CD14-positive monocyte (primary cell): Measurements from ENCODE around the gene CLEC3A. TPM values are rescaled to one million over a fixed set of nuclear protein-coding genes. Genes with fewer than 3 reads are reported as not detected.

Experiments used
- DNase-seq, 3 donors: peaks; one replicate each; pipeline ENCODE4 v3.0.0-alpha.2; 2011 to 2022
- H2AFZ ChIP-seq: 2 replicates; pipeline ENCODE4 v1.6.0; 2012; ENCODE audit warnings: mild to moderate bottlenecking, low read depth, low read length, inconsistent platforms; ENCODE audit not compliant: insufficient read depth, poor library complexity, severe bottlenecking
- H3K27ac ChIP-seq, 2 donors: 1 replicate in 1 of 2; 2 replicates in 1 of 2; pipeline ENCODE4 v1.5.1; 2012 to 2013; ENCODE audit warnings: low read length in 2 of 2, control low read depth in 1 of 2, inconsistent platforms in 1 of 2, low read depth in 1 of 2, mild to moderate bottlenecking in 1 of 2
- H3K27me3 ChIP-seq, 2 donors: one replicate each; pipeline versions ENCODE4 v1.6.0 to v1.6.1; 2011 to 2013; ENCODE audit warnings: low read length in 2 of 2; ENCODE audit not compliant: control insufficient read depth in 2 of 2, insufficient read depth in 2 of 2
- H3K36me3 ChIP-seq, 2 donors: replicated peaks in 1 of 2; 1 replicate in 1 of 2; 2 replicates in 1 of 2; pipeline versions ENCODE4 v1.5.1 to v1.6.1; 2012 to 2013; ENCODE audit warnings: low read length in 2 of 2, control low read depth in 1 of 2, inconsistent platforms in 1 of 2, mild to moderate bottlenecking in 1 of 2; ENCODE audit not compliant: insufficient read depth in 2 of 2, control insufficient read depth in 1 of 2
- H3K4me1 ChIP-seq, 2 donors: 1 replicate in 1 of 2; 2 replicates in 1 of 2; pipeline versions ENCODE4 v1.5.1 to v1.6.1; 2012 to 2013; ENCODE audit warnings: low read length in 2 of 2, control low read depth in 1 of 2, inconsistent platforms in 1 of 2, mild to moderate bottlenecking in 1 of 2, moderate library complexity in 1 of 2; ENCODE audit not compliant: insufficient read depth in 2 of 2, control insufficient read depth in 1 of 2
- H3K4me2 ChIP-seq: replicated peaks from 2 replicates; pipeline ENCODE3; 2012; ENCODE audit warnings: low read length, moderate library complexity, mild to moderate bottlenecking; ENCODE audit not compliant: poor library complexity, severe bottlenecking; ENCODE audit errors: extremely low read depth
- H3K4me3 ChIP-seq, 3 experiments: fragments of 200-600 bp in 1 of 3; sonication (generic) in 1 of 3; replicated peaks in 1 of 3; 1 replicate in 2 of 3; 2 replicates in 1 of 3; pipeline ENCODE4 v1.5.1; 2011 to 2013; ENCODE audit warnings: low read length in 3 of 3, mild to moderate bottlenecking in 3 of 3, control low read depth in 2 of 3, low read depth in 2 of 3, inconsistent platforms in 1 of 3, moderate library complexity in 1 of 3
- H3K79me2 ChIP-seq: 2 replicates; pipeline ENCODE4 v1.6.0; 2012; ENCODE audit warnings: mild to moderate bottlenecking, control low read depth, inconsistent platforms, low read length, moderate library complexity; ENCODE audit not compliant: insufficient read depth
- H3K9ac ChIP-seq: 2 replicates; pipeline ENCODE4 v1.6.0; 2017; ENCODE audit warnings: low read length, mild to moderate bottlenecking; ENCODE audit not compliant: insufficient read depth, poor library complexity, severe bottlenecking
- H3K9me3 ChIP-seq, 2 donors: replicated peaks in 1 of 2; 1 replicate in 1 of 2; 2 replicates in 1 of 2; pipeline versions ENCODE4 v1.5.1 to v1.6.1; 2012 to 2013; ENCODE audit warnings: low read length in 2 of 2, control low read depth in 1 of 2; ENCODE audit not compliant: control insufficient read depth in 1 of 2, insufficient read depth in 1 of 2
- H4K20me1 ChIP-seq: 2 replicates; pipeline ENCODE4 v1.6.0; 2012; ENCODE audit warnings: mild to moderate bottlenecking, low read length, control low read depth, moderate library complexity; ENCODE audit not compliant: insufficient read depth
- H3K27ac Mint-ChIP-seq, 7 donors: one replicate each; pipeline ENCODE4 v1.8.0; 2020; ENCODE audit warnings: mild to moderate bottlenecking in 7 of 7, mixed read lengths in 7 of 7, moderate library complexity in 6 of 7, inconsistent platforms in 2 of 7
- H3K27me3 Mint-ChIP-seq, 3 donors: one replicate each; pipeline ENCODE4 v1.8.0; 2021 to 2022; ENCODE audit warnings: low read depth in 3 of 3, mild to moderate bottlenecking in 3 of 3, mixed read lengths in 3 of 3, moderate library complexity in 3 of 3, inconsistent platforms in 1 of 3
- H3K36me3 Mint-ChIP-seq, 2 donors: one replicate each; pipeline ENCODE4 v1.8.0; 2020; ENCODE audit warnings: mixed read lengths in 2 of 2, inconsistent platforms in 1 of 2, mild to moderate bottlenecking in 1 of 2
- H3K4me1 Mint-ChIP-seq: one replicate; pipeline ENCODE4 v1.8.0; 2020; ENCODE audit warnings: mild to moderate bottlenecking, mixed read lengths
- H3K4me3 Mint-ChIP-seq, 2 donors: one replicate each; pipeline ENCODE4 v1.8.0; 2020; ENCODE audit warnings: mild to moderate bottlenecking in 2 of 2, mixed read lengths in 2 of 2, moderate library complexity in 1 of 2
- H3K9me3 Mint-ChIP-seq, 7 donors: one replicate each; pipeline ENCODE4 v1.8.0; 2020 to 2022; ENCODE audit warnings: mixed read lengths in 7 of 7, mild to moderate bottlenecking in 6 of 7, moderate library complexity in 6 of 7, inconsistent platforms in 2 of 7
- WGBS: methylation state at CpG from one replicate; pipeline ENCODE4 v1.1.5; 2013; ENCODE audit warnings: missing lambda C conversion rate; ENCODE audit not compliant: insufficient coverage; 5-methylcytosine and 5-hydroxymethylcytosine counted together
- intact Hi-C, 2 donors: fragments of 100-400 bp; cut with micrococcal nuclease; formaldehyde crosslinking; loops; one replicate each; pipeline versions ENCODE4 v1.15.0 to v1.15.1; 2023
- polyA plus RNA-seq, 3 donors: library from polyadenylated mRNA; depleted of rRNA in 1 of 3; unstranded in 2 of 3; stranded (reverse) in 1 of 3; fragments of 300-500 nt in 2 of 3; fragments of >200 nt in 1 of 3; fragmentation: Illumina TruSeq in 2 of 3; gene quantifications; 1 replicate in 2 of 3; 2 replicates in 1 of 3; pipeline ENCODE4 v1.2.3, GENCODE V29; 2012 to 2021
- TF ChIP-seq, protein P1 (sequence below): fragments of 200-600 bp; IDR thresholded peaks from one replicate; pipeline ENCODE4 v1.8.0; 2022; ENCODE audit warnings: antibody characterized with exemption, mild to moderate bottlenecking

Gene CLEC3A
- polyA plus RNA-seq, 3 donors = not detected

DNA sequence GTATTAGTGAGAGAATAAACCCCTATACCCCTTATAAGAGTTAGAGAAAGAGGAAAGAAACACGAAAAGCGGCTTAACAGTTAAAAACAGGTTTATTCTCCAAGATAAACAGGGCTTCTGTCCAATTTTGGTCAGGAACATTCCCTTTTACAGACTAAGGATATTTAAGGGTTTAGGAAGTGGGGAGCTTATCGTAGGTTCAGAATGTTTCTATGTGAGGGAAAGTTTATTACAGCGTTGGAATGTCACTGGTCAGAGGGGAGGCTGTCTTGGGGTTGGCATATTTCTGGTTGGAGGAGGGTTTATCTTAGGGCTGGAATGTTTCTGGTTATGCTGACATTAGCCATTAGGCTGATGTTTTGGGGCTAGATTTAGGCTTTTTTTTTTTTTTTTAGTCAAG is 43.0 kb downstream of the CLEC3A start:
- Histone ChIP-seq H3K27ac (no peak overlapping the region), H4K20me1 (no peaks in the 10 kb centered on the region), H3K36me3 (no peaks in the 10 kb centered on the region), H3K27me3 (peaks cover 0 to 3% of the 10 kb centered on the region in 2 donors), H2AFZ (no peak overlapping the region), H3K9me3 (no peaks in the 10 kb centered on the region), H3K79me2 (no peaks in the 10 kb centered on the region), H3K4me3 (no peak overlapping the region), H3K9ac (no peak overlapping the region), H3K4me1 (no peaks in the 10 kb centered on the region), H3K4me2 (no peak overlapping the region)
- Mint-ChIP-seq H3K27me3 (peaks cover 2 to 6% (median 6%) of the 10 kb centered on the region in 3 donors), H3K36me3 (no peaks in the 10 kb centered on the region), H3K27ac (no peak overlapping the region), H3K4me3 (no peak overlapping the region), H3K4me1 (no peaks in the 10 kb centered on the region), H3K9me3 (peaks cover 0 to 7% (median 0%) of the 10 kb centered on the region in 7 donors)
- intact Hi-C loops = no loop called here
- WGBS = 88% methylated on average over 2 of the region's 4 CpGs
- no peak for DNase-seq
- TF ChIP-seq, protein P1, sequence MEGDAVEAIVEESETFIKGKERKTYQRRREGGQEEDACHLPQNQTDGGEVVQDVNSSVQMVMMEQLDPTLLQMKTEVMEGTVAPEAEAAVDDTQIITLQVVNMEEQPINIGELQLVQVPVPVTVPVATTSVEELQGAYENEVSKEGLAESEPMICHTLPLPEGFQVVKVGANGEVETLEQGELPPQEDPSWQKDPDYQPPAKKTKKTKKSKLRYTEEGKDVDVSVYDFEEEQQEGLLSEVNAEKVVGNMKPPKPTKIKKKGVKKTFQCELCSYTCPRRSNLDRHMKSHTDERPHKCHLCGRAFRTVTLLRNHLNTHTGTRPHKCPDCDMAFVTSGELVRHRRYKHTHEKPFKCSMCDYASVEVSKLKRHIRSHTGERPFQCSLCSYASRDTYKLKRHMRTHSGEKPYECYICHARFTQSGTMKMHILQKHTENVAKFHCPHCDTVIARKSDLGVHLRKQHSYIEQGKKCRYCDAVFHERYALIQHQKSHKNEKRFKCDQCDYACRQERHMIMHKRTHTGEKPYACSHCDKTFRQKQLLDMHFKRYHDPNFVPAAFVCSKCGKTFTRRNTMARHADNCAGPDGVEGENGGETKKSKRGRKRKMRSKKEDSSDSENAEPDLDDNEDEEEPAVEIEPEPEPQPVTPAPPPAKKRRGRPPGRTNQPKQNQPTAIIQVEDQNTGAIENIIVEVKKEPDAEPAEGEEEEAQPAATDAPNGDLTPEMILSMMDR = no peak

DNA sequence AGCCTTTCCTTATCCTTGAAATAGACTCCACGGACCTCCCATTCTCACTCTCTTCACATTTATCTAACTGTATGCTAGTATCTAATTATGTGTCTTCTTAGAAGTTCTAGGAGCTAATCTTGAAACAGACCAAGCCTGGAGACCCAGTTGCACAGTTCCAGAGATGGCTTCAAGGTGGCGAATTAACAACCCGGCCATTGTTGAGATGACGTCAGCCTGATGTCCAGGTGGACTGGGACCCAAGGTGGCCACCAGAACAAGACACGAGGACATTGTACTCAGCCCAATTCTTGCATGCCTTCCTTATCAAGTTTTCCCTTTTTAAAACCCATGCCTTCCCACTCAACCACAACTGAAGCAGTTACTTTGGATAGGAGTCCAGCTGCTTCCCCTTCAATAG is 47.6 kb downstream of the CLEC3A start:
- Histone ChIP-seq H3K79me2 (no peaks in the 10 kb centered on the region), H3K4me1 (no peaks in the 10 kb centered on the region), H2AFZ (no peak overlapping the region), H3K9ac (no peak overlapping the region), H3K4me2 (no peak overlapping the region), H3K4me3 (no peak overlapping the region), H3K27me3 (peaks cover 0 to 2% of the 10 kb centered on the region in 2 donors), H3K9me3 (no peaks in the 10 kb centered on the region), H4K20me1 (no peaks in the 10 kb centered on the region), H3K27ac (no peak overlapping the region), H3K36me3 (no peaks in the 10 kb centered on the region)
- 94% methylated on average over 4 of the region's 5 CpGs for WGBS
- H3K4me1 Mint-ChIP-seq = no peaks in the 10 kb centered on the region
- TF ChIP-seq, protein P1 = no peak
- peaks cover 0 to 10% (median 2%) of the 10 kb centered on the region in 7 donors for H3K9me3 Mint-ChIP-seq
- H3K36me3 Mint-ChIP-seq = no peaks in the 10 kb centered on the region
- H3K4me3 Mint-ChIP-seq = no peak overlapping the region
- no peak overlapping the region for H3K27ac Mint-ChIP-seq
- peaks cover 7 to 14% (median 9%) of the 10 kb centered on the region in 3 donors for H3K27me3 Mint-ChIP-seq
- DNase-seq = no peak
- intact Hi-C loops = no loop called here
